Hepatocyte (in vitro differentiated cells): ENCODE data around the gene IL1R2.

Experiments
- CTCF ChIP-seq: fragments of 200-600 bp; sonication (generic); IDR thresholded peaks from 2 replicates; pipeline ENCODE4 v1.5.1; 2016; ENCODE audit warnings: antibody characterized with exemption, mild to moderate bottlenecking; ENCODE audit not compliant: poor library complexity
- EZH2 ChIP-seq: fragments of 200-600 bp; sonication (generic); IDR thresholded peaks from 2 replicates; pipeline ENCODE4 v1.6.1; 2016; ENCODE audit warnings: antibody characterized with exemption, mild to moderate bottlenecking, borderline replicate concordance
- EZH2phosphoT487 ChIP-seq: fragments of 200-600 bp; sonication (generic); IDR thresholded peaks from one replicate; pipeline ENCODE4 v1.6.1; 2018; ENCODE audit warnings: antibody characterized with exemption, mild to moderate bottlenecking, low read depth, moderate library complexity; ENCODE audit not compliant: unreplicated experiment, severe bottlenecking

- no peak for TF ChIP-seq CTCF
- no peak for TF ChIP-seq EZH2phosphoT487
- no peak for TF ChIP-seq EZH2
Measured at GRCh38 chr2:102059151-102059550, 67.4 kb downstream of the IL1R2 start.
